NT2/D1 (cell line): ENCODE results near the gene OR2T3.
"Not testable (repeated sequence)": the region's sequence is repeated elsewhere in the genome, so short reads cannot be mapped to it uniquely, and the experiment has no call there.

Source experiments
- DNase-seq: peaks from one replicate; pipeline ENCODE4 v3.0.0-alpha.2; 2011; ENCODE audit warnings: low read depth, low spot score
- H3K27me3 ChIP-seq: 2 replicates; pipeline ENCODE4 v1.6.0; 2011; ENCODE audit warnings: mild to moderate bottlenecking; ENCODE audit not compliant: insufficient read length, insufficient read depth
- H3K36me3 ChIP-seq: 2 replicates; pipeline ENCODE4 v1.6.1; 2011; ENCODE audit warnings: mild to moderate bottlenecking, low read length, mixed read lengths; ENCODE audit not compliant: insufficient read depth, insufficient read length
- H3K4me1 ChIP-seq: 2 replicates; pipeline ENCODE4 v1.5.1; 2011; ENCODE audit not compliant: insufficient read depth, insufficient read length
- H3K4me3 ChIP-seq: 2 replicates; pipeline ENCODE4 v1.5.1; 2011; ENCODE audit warnings: low read depth; ENCODE audit not compliant: insufficient read length
- H3K9ac ChIP-seq: 2 replicates; pipeline ENCODE4 v1.6.0; 2011; ENCODE audit warnings: low read depth; ENCODE audit not compliant: insufficient read length
- H3K9me3 ChIP-seq: 2 replicates; pipeline ENCODE4 v1.5.1; 2011; ENCODE audit warnings: mild to moderate bottlenecking, low read length; ENCODE audit not compliant: insufficient read depth
- SUZ12 ChIP-seq: IDR thresholded peaks from 2 replicates; pipeline ENCODE4 v1.6.1; 2011; ENCODE audit not compliant: insufficient read length, insufficient read depth; ENCODE audit errors: extremely low read depth
- YY1 ChIP-seq: IDR thresholded peaks from 2 replicates; pipeline ENCODE4 v1.6.1; 2011; ENCODE audit not compliant: insufficient read length, insufficient read depth
- ZNF274 ChIP-seq: IDR thresholded peaks from 2 replicates; pipeline ENCODE4 v1.6.1; 2011; ENCODE audit warnings: mild to moderate bottlenecking, low read depth, low read length

Gene OR2T3

GRCh38 chr1:248471154-248471553 is 2.0 kb upstream of the OR2T3 start:
- Histone ChIP-seq H3K36me3 (no peaks in the 10 kb centered on the region), H3K4me1 (no peaks in the 10 kb centered on the region), H3K4me3 (no peak overlapping the region), H3K9ac (no peak overlapping the region), H3K9me3 (no peaks in the 10 kb centered on the region), H3K27me3 (no peaks in the 10 kb centered on the region)
- no peak for TF ChIP-seq ZNF274
- TF ChIP-seq SUZ12: no peak
- TF ChIP-seq YY1: no peak
- DNase-seq: no peak

GRCh38 chr1:248472111-248472510 is 1.0 kb upstream of the OR2T3 start:
- not testable (repeated sequence) for H3K36me3 ChIP-seq, H3K9me3 ChIP-seq, DNase-seq, H3K4me3 ChIP-seq, H3K4me1 ChIP-seq, H3K27me3 ChIP-seq, H3K9ac ChIP-seq

GRCh38 chr1:248475660-248476059 is 2.5 kb downstream of the OR2T3 start:
- not testable (repeated sequence) for H3K9ac ChIP-seq

GRCh38 chr1:248481686-248482579 is 8.8 kb downstream of the OR2T3 start:
- not testable (repeated sequence) for H3K4me3 ChIP-seq, H3K4me1 ChIP-seq, H3K36me3 ChIP-seq, DNase-seq, H3K9me3 ChIP-seq, H3K9ac ChIP-seq, H3K27me3 ChIP-seq

More at GRCh38 chr1:248475660-248476059, 2.5 kb downstream of the OR2T3 start:
- not testable (repeated sequence) for H3K27me3 ChIP-seq, DNase-seq, H3K4me1 ChIP-seq, H3K4me3 ChIP-seq, H3K9me3 ChIP-seq, H3K36me3 ChIP-seq

- H3K4me1 ChIP-seq, H3K4me3 ChIP-seq, DNase-seq: not testable (repeated sequence)
Observed at GRCh38 chr1:248488289-248488688, 15.1 kb downstream of the OR2T3 start, which contains the start of gene OR2T5. OR2T5 (plus strand) TSS chr1:248488589; CDS start chr1:248488589, 0 bp downstream.

GRCh38 chr1:248496661-248497060 is 23.5 kb downstream of the OR2T3 start:
- H3K9ac ChIP-seq, H3K36me3 ChIP-seq, H3K4me1 ChIP-seq, H3K4me3 ChIP-seq, DNase-seq, H3K9me3 ChIP-seq, H3K27me3 ChIP-seq: not testable (repeated sequence)

More at GRCh38 chr1:248488289-248488688, 15.1 kb downstream of the OR2T3 start, which contains the start of gene OR2T5:
- H3K27me3 ChIP-seq, H3K36me3 ChIP-seq, H3K9me3 ChIP-seq, H3K9ac ChIP-seq: not testable (repeated sequence)

GRCh38 chr1:248500305-248501035 is 27.3 kb downstream of the OR2T3 start:
- H3K9ac ChIP-seq, H3K27me3 ChIP-seq, H3K9me3 ChIP-seq, DNase-seq, H3K36me3 ChIP-seq, H3K4me1 ChIP-seq, H3K4me3 ChIP-seq: not testable (repeated sequence)

GRCh38 chr1:248507773-248508172 is 34.6 kb downstream of the OR2T3 start, which contains the start of gene OR2G6:
OR2G6 (plus strand) TSS chr1:248508073; CDS start chr1:248521647, 13,574 bp downstream.
- not testable (repeated sequence) for H3K9me3 ChIP-seq, H3K9ac ChIP-seq, H3K27me3 ChIP-seq, H3K36me3 ChIP-seq, H3K4me3 ChIP-seq, DNase-seq, H3K4me1 ChIP-seq

GRCh38 chr1:248510217-248510616 is 37.1 kb downstream of the OR2T3 start:
- H3K36me3 ChIP-seq, H3K4me1 ChIP-seq, H3K4me3 ChIP-seq: not testable (repeated sequence)

More at GRCh38 chr1:248510217-248510616, 37.1 kb downstream of the OR2T3 start:
- H3K27me3 ChIP-seq, H3K9me3 ChIP-seq, DNase-seq, H3K9ac ChIP-seq: not testable (repeated sequence)
